ENCODE results near the gene PCID2. TPM values are rescaled to one million over a fixed set of nuclear protein-coding genes. Genes with fewer than 3 reads are reported as not detected.
"Not testable (repeated sequence)": the region's sequence is repeated elsewhere in the genome, so short reads cannot be mapped to it uniquely, and the experiment has no call there.

PCID2 gene
- 44.9 to 53.5 TPM (median 51.2 TPM) in 3 replicates for total RNA-seq

DNA sequence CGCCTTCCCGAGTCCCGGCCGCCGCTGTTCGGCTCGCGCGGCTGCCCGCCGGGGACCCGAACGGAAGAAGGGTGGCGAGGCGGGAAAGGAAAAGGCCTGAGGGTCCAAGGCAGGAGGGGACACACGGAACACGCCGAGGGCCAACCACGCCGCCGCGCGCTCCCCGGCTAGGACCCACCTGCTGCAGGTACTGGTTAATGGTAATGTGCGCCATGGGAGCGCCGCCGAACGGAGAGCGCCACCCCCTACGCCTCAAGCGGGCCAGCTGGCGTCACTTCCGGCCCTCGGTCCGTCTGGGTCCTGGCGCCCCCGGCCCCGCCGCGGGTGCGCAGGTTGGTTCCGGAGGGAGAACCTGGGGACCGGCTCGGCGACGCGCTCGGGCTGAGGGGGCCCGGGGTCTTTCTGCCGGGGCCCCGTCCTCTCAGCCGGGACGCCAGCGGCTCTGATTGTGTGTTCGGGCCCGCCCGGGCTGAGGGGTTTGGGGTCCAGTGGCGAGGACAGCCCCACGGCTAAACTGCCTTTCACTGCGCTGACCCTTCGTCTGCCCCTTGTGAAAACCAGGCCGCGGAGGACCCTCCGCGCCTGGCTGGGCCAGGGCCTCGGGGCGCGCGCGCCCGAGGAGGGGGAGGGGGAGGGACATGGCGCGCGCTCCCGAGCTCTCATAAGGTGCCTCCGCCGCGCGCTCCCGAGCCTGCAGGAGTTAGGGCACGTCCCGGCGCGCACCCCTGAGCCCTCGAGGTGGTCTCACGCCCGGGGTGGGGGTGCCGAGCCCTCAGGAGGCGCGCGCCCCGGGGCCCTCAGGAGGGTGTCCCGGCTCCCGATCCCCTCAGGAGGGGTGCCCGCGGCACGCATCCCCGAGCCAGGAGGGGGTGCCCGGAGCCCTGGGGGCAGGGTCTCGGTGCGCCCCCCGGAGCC is at the start of gene PCID2:
Gene PCID2, minus strand, starts transcription at position 249 of the 915 bp plus-strand sequence. Its CDS starts 35 bp downstream, at position 214.
- Mint-ChIP-seq H3K4me3 (peak within 1 kb of the TSS; percentile 87), H3K27ac (peak within 1 kb of the TSS; percentile 78), H3K27me3 (ENCODE audit: low read depth) (no peaks in the 10 kb centered on the region), H3K9me3 (no peaks in the 10 kb centered on the region), H3K4me1 (peaks cover 40% of the 10 kb centered on the region), H3K36me3 (peaks cover 9% of the 10 kb centered on the region)
- peak; percentile 86 to 95 for DNase-seq (ENCODE audit: low spot score in 2 of 2, unreplicated experiment in 2 of 2)
- TF ChIP-seq, protein P1, sequence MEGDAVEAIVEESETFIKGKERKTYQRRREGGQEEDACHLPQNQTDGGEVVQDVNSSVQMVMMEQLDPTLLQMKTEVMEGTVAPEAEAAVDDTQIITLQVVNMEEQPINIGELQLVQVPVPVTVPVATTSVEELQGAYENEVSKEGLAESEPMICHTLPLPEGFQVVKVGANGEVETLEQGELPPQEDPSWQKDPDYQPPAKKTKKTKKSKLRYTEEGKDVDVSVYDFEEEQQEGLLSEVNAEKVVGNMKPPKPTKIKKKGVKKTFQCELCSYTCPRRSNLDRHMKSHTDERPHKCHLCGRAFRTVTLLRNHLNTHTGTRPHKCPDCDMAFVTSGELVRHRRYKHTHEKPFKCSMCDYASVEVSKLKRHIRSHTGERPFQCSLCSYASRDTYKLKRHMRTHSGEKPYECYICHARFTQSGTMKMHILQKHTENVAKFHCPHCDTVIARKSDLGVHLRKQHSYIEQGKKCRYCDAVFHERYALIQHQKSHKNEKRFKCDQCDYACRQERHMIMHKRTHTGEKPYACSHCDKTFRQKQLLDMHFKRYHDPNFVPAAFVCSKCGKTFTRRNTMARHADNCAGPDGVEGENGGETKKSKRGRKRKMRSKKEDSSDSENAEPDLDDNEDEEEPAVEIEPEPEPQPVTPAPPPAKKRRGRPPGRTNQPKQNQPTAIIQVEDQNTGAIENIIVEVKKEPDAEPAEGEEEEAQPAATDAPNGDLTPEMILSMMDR (IDR thresholded peaks at IDR 0.05; ENCODE audit: unreplicated experiment) = no peak

DNA sequence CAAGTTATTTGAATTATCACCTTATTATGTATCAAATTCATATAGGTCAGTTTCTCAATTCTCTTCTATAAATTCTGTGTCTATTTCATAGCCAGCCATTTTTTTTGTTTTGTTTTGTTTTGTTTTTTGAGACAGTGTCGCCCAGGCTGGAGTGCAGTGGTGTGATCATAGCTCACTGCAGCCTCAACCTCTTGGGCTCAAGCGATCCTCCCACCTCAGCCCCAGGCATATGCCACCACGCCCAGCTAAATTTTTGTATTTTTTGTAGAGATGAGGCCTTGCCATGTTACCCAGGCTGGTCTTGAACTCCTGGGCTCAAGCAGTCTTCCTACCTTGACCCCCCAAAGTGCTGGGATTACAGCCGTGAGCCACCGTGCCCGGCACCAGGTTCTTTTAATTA is 49.4 kb upstream of the PCID2 start:
- H3K4me1 Mint-ChIP-seq; DNase-seq (ENCODE audit: low spot score in 2 of 2, unreplicated experiment in 2 of 2); H3K9me3 Mint-ChIP-seq; H3K27ac Mint-ChIP-seq; H3K4me3 Mint-ChIP-seq; H3K27me3 Mint-ChIP-seq (ENCODE audit: low read depth): not testable (repeated sequence)
- peaks cover 51% of the 10 kb centered on the region for H3K36me3 Mint-ChIP-seq

DNA sequence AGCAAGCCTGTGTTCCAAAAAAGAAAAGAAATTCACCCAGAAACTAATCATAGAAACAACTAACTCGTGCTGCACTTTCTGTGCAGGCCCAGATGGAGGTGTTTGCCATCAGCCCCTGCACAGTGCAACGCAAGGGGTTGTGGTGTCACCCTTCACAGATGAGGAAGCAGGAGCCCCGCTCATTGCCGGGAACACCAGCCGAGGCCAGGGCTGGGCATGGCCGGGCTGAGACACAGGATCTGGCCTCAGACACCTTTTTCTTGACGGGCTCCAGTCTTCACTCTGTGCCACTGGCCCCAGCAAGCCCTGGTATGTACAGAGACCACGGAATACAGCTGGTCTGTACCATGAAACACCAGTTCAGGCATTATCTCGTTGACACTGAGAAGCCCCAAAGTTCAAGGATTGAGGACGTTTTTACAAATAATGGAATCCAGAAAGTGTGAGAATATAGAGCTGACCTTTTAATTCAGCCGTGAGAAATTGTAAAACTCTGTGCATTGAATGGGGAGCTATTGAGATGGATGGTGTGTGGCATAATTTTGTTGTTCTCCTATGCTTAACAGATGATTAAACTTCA is 44.1 kb upstream of the PCID2 start:
- DNase-seq (ENCODE audit: low spot score in 2 of 2, unreplicated experiment in 2 of 2) = no peak
- Mint-ChIP-seq H3K4me3 (no peak overlapping the region), H3K27ac (no peak overlapping the region), H3K9me3 (no peaks in the 10 kb centered on the region), H3K36me3 (peaks cover 49% of the 10 kb centered on the region), H3K27me3 (ENCODE audit: low read depth) (no peaks in the 10 kb centered on the region), H3K4me1 (no peaks in the 10 kb centered on the region)
- TF ChIP-seq, protein P1 (IDR thresholded peaks at IDR 0.05; ENCODE audit: unreplicated experiment) = no peak

DNA sequence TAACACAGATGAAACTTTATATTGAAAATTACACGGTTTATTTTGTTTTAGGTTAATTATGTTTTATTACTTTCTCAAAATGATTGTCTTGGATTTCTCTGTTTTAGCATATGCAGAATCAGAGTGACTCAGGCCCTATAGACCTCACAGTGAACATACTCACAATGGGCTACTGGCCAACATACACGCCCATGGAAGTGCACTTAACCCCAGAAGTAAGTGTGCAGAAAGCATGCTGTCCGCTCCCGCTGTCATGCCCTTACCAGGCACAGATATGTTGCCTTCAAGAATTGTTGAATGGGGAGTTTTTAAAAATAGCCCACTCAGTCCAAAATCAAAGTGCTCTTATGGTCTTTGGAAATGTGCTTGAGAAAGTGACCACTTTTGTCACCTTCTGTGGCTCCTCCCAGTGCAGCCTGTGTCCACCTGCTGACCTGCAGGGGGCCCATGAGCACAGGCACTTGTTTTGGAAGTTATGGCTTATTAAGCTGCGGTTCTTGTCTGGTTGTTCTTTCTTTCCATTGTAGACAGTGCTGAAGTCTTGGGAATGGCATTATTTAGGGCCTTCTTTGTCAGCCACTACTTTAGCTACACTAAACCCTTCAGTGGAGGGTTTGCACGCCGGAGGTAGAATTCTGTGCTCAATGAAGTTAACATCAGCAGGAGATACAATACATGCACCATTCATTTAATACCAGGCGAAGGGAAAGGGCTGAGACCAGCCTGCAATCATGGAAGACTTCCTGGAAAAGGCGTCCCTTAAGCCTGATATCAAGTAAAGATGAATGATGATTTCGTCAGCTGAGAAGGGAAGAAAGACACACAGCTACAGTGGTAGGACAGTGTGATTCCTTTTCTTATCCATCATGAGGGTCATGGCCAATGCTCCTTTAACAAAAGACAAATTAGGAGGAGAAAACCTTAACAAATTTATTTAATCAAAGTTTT is 37.7 kb upstream of the PCID2 start:
- Mint-ChIP-seq H3K27ac (no peak overlapping the region), H3K27me3 (ENCODE audit: low read depth) (no peaks in the 10 kb centered on the region), H3K36me3 (peaks cover 49% of the 10 kb centered on the region), H3K9me3 (no peaks in the 10 kb centered on the region), H3K4me1 (no peaks in the 10 kb centered on the region), H3K4me3 (no peak overlapping the region)
- TF ChIP-seq, protein P1 (IDR thresholded peaks at IDR 0.05; ENCODE audit: unreplicated experiment) = peak; percentile 15
- DNase-seq (ENCODE audit: low spot score in 2 of 2, unreplicated experiment in 2 of 2) = no peak

DNA sequence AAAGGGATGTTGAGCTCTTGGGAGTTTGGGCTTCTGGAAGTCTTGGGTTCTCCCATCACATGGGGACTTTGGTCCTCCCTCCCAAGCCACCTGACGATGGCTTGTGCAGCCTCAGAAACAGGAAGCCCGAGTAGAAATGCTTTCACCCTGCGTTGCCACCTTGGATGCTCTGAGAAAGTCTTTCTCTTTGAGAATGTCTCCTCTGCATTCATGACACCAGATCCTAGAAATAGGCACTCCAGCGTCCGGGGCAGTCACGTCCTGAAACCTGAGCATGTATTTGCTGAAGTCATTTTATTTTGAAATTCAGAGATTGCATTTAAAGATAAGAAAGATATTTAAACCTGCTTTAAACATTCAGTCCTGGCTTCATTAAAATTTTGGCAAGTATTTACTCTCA is 35.4 kb upstream of the PCID2 start:
- no peak for DNase-seq (ENCODE audit: low spot score in 2 of 2, unreplicated experiment in 2 of 2)
- H3K27me3 Mint-ChIP-seq (ENCODE audit: low read depth) = no peaks in the 10 kb centered on the region
- no peak overlapping the region for H3K27ac Mint-ChIP-seq
- TF ChIP-seq, protein P1 (IDR thresholded peaks at IDR 0.05; ENCODE audit: unreplicated experiment) = no peak
- H3K4me1 Mint-ChIP-seq = no peaks in the 10 kb centered on the region
- H3K4me3 Mint-ChIP-seq = no peak overlapping the region
- H3K36me3 Mint-ChIP-seq = peaks cover 46% of the 10 kb centered on the region
- H3K9me3 Mint-ChIP-seq = no peaks in the 10 kb centered on the region

DNA sequence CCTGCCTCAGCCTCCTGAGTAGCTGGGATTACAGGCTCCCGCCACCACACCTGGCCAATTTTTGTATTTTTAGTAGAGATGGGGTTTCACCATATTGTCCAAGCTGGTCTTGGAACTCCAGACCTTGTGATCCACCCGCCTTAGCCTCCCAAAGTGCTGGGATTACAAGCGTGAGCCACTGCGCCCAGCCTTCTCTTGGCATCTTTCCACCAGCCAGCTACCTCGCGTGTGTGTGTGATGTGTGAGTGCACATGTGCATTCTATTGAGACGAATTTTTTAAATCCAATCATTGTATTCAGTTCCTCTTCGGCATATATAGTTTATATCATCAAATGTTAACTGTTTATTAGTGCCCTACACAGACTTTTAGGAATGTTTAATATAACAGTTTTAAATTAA is 33.2 kb upstream of the PCID2 start:
- DNase-seq (ENCODE audit: low spot score in 2 of 2, unreplicated experiment in 2 of 2); H3K27me3 Mint-ChIP-seq (ENCODE audit: low read depth); H3K27ac Mint-ChIP-seq; H3K4me1 Mint-ChIP-seq; H3K9me3 Mint-ChIP-seq; H3K4me3 Mint-ChIP-seq: not testable (repeated sequence)
- peaks cover 37% of the 10 kb centered on the region for H3K36me3 Mint-ChIP-seq
